Activated CD4-positive, alpha-beta T cell treated with anti-CD3 and anti-CD28 coated beads, Interleukin-2, amount 10 ng/mL, durations not matched to agents 24 days and 14 days (primary cell): ENCODE measurements around the gene PSMD1. TPM values are rescaled to one million over a fixed set of nuclear protein-coding genes. Genes with fewer than 3 reads are reported as not detected.
"Not testable (repeated sequence)": the region's sequence is repeated elsewhere in the genome, so short reads cannot be mapped to it uniquely, and the experiment has no call there.

ENCODE experiments used
- DNase-seq: peaks from one replicate; pipeline ENCODE4 v3.0.0; 2022
- H3K27ac Mint-ChIP-seq: one replicate; pipeline ENCODE4 v1.8.0; 2022; ENCODE audit warnings: mild to moderate bottlenecking, mixed read lengths
- H3K27me3 Mint-ChIP-seq: one replicate; pipeline ENCODE4 v1.8.0; 2022; ENCODE audit warnings: mixed read lengths
- H3K36me3 Mint-ChIP-seq: one replicate; pipeline ENCODE4 v1.8.0; 2022; ENCODE audit warnings: low read depth, mild to moderate bottlenecking, mixed read lengths
- H3K4me1 Mint-ChIP-seq: one replicate; pipeline ENCODE4 v1.8.0; 2021; ENCODE audit warnings: mixed read lengths
- H3K4me3 Mint-ChIP-seq: one replicate; pipeline ENCODE4 v1.8.0; 2022; ENCODE audit warnings: mild to moderate bottlenecking, moderate library complexity, mixed read lengths
- H3K9me3 Mint-ChIP-seq: one replicate; pipeline ENCODE4 v1.8.0; 2021; ENCODE audit warnings: mixed read lengths
- intact Hi-C: fragments of 100-400 bp; cut with micrococcal nuclease; formaldehyde crosslinking; loops from one replicate; pipeline ENCODE4 v1.15.1; 2023
- total RNA-seq: library from RNA; stranded (reverse); gene quantifications from 2 replicates; pipeline ENCODE4 v1.2.3, GENCODE V29; 2022

PSMD1 gene
- total RNA-seq, 1 donor from 2014 or later: 200 TPM

GRCh38 chr2:231189571-231190495 lies 133.2 kb downstream of the PSMD1 start:
- no peaks in the 10 kb centered on the region for H3K36me3 Mint-ChIP-seq
- intact Hi-C loops: no loop called here
- H3K27me3 Mint-ChIP-seq: peaks cover 42% of the 10 kb centered on the region
- DNase-seq: no peak
- no peak overlapping the region for H3K27ac Mint-ChIP-seq
- H3K4me3 Mint-ChIP-seq: no peak overlapping the region
- no peaks in the 10 kb centered on the region for H3K9me3 Mint-ChIP-seq
- H3K4me1 Mint-ChIP-seq: no peaks in the 10 kb centered on the region

GRCh38 chr2:231190531-231191197 lies 134.0 kb downstream of the PSMD1 start:
- H3K4me1 Mint-ChIP-seq: no peaks in the 10 kb centered on the region
- no peak overlapping the region for H3K27ac Mint-ChIP-seq
- no peaks in the 10 kb centered on the region for H3K36me3 Mint-ChIP-seq
- no peak for DNase-seq
- intact Hi-C loops: no loop called here
- peaks cover 46% of the 10 kb centered on the region for H3K27me3 Mint-ChIP-seq
- H3K9me3 Mint-ChIP-seq: no peaks in the 10 kb centered on the region
- no peak overlapping the region for H3K4me3 Mint-ChIP-seq

- no peaks in the 10 kb centered on the region for H3K36me3 Mint-ChIP-seq
- H3K9me3 Mint-ChIP-seq: no peaks in the 10 kb centered on the region
- no peak for DNase-seq
- no peaks in the 10 kb centered on the region for H3K4me1 Mint-ChIP-seq
- peaks cover 52% of the 10 kb centered on the region for H3K27me3 Mint-ChIP-seq
- no peak overlapping the region for H3K4me3 Mint-ChIP-seq
- intact Hi-C loops: no loop called here
- no peak overlapping the region for H3K27ac Mint-ChIP-seq
Observed at GRCh38 chr2:231191896-231192872, 135.5 kb downstream of the PSMD1 start.

- intact Hi-C loops: no loop called here
- H3K4me1 Mint-ChIP-seq: no peaks in the 10 kb centered on the region
- no peaks in the 10 kb centered on the region for H3K36me3 Mint-ChIP-seq
Observed at GRCh38 chr2:231193216-231193615, 136.5 kb downstream of the PSMD1 start.

GRCh38 chr2:231196592-231196991 lies 139.9 kb downstream of the PSMD1 start:
- DNase-seq: no peak
- intact Hi-C loops: no loop called here
- Mint-ChIP-seq H3K4me3 (no peak overlapping the region), H3K9me3 (no peaks in the 10 kb centered on the region), H3K4me1 (peaks cover 12% of the 10 kb centered on the region), H3K27ac (no peak overlapping the region), H3K27me3 (peaks cover 38% of the 10 kb centered on the region), H3K36me3 (no peaks in the 10 kb centered on the region)

More at GRCh38 chr2:231193216-231193615, 136.5 kb downstream of the PSMD1 start:
- DNase-seq: no peak
- H3K4me3 Mint-ChIP-seq: no peak overlapping the region
- H3K27me3 Mint-ChIP-seq: peaks cover 46% of the 10 kb centered on the region
- no peaks in the 10 kb centered on the region for H3K9me3 Mint-ChIP-seq
- no peak overlapping the region for H3K27ac Mint-ChIP-seq

GRCh38 chr2:231197196-231197595 lies 140.5 kb downstream of the PSMD1 start:
- Mint-ChIP-seq H3K4me3 (peak overlapping the region; percentile 93), H3K4me1 (peaks cover 13% of the 10 kb centered on the region), H3K27me3 (peaks cover 36% of the 10 kb centered on the region)
- H3K9me3 Mint-ChIP-seq, DNase-seq, H3K36me3 Mint-ChIP-seq, intact Hi-C loops, H3K27ac Mint-ChIP-seq: not testable (repeated sequence)

- H3K36me3 Mint-ChIP-seq: no peaks in the 10 kb centered on the region
- intact Hi-C loops: no loop called here
- no peaks in the 10 kb centered on the region for H3K9me3 Mint-ChIP-seq
- peaks cover 31% of the 10 kb centered on the region for H3K27me3 Mint-ChIP-seq
- peak overlapping the region; percentile 41 for H3K27ac Mint-ChIP-seq
- peak overlapping the region; percentile 93 for H3K4me3 Mint-ChIP-seq
- DNase-seq: no peak
- peaks cover 13% of the 10 kb centered on the region for H3K4me1 Mint-ChIP-seq
Observed at GRCh38 chr2:231197706-231198290, 141.1 kb downstream of the PSMD1 start.

GRCh38 chr2:231198291-231199173 lies 141.9 kb downstream of the PSMD1 start, which contains the start of gene ARMC9:
Gene ARMC9 (plus strand): TSS chr2:231198631. CDS start chr2:231206239, 7,608 bp downstream.
- intact Hi-C loops: no loop called here
- no peaks in the 10 kb centered on the region for H3K9me3 Mint-ChIP-seq

GRCh38 chr2:231199219-231199618 lies 142.6 kb downstream of the PSMD1 start:
- intact Hi-C loops: no loop called here
- DNase-seq: no peak

More at GRCh38 chr2:231198291-231199173, 141.9 kb downstream of the PSMD1 start, which contains the start of gene ARMC9:
- Mint-ChIP-seq H3K4me3 (peak within 1 kb of the TSS; percentile 93), H3K27ac (peak within 1 kb of the TSS; percentile 57), H3K27me3 (peaks cover 26% of the 10 kb centered on the region), H3K4me1 (peaks cover 13% of the 10 kb centered on the region), H3K36me3 (no peaks in the 10 kb centered on the region)
- DNase-seq: peak; percentile 95

GRCh38 chr2:231200805-231201474 lies 144.3 kb downstream of the PSMD1 start:
- Mint-ChIP-seq H3K4me3 (peak overlapping the region; percentile 17), H3K9me3 (no peaks in the 10 kb centered on the region), H3K27me3 (peaks cover 16% of the 10 kb centered on the region), H3K4me1 (peaks cover 13% of the 10 kb centered on the region), H3K27ac (no peak overlapping the region), H3K36me3 (no peaks in the 10 kb centered on the region)
- intact Hi-C loops: no loop called here
- DNase-seq: no peak

More at GRCh38 chr2:231199219-231199618, 142.6 kb downstream of the PSMD1 start:
- no peaks in the 10 kb centered on the region for H3K36me3 Mint-ChIP-seq
- H3K9me3 Mint-ChIP-seq: no peaks in the 10 kb centered on the region
- H3K4me1 Mint-ChIP-seq: peaks cover 13% of the 10 kb centered on the region
- H3K27ac Mint-ChIP-seq: no peak overlapping the region
- H3K4me3 Mint-ChIP-seq: peak overlapping the region; percentile 93
- H3K27me3 Mint-ChIP-seq: peaks cover 24% of the 10 kb centered on the region

GRCh38 chr2:231201475-231201814 lies 144.8 kb downstream of the PSMD1 start:
- DNase-seq: no peak
- Mint-ChIP-seq H3K9me3 (no peaks in the 10 kb centered on the region), H3K27ac (no peak overlapping the region), H3K27me3 (peaks cover 13% of the 10 kb centered on the region), H3K36me3 (no peaks in the 10 kb centered on the region), H3K4me3 (no peak overlapping the region), H3K4me1 (peaks cover 13% of the 10 kb centered on the region)
- intact Hi-C loops: no loop called here

GRCh38 chr2:231203087-231203486 lies 146.4 kb downstream of the PSMD1 start:
- H3K36me3 Mint-ChIP-seq: no peaks in the 10 kb centered on the region
- DNase-seq: no peak
- no peak overlapping the region for H3K27ac Mint-ChIP-seq
- H3K4me3 Mint-ChIP-seq: no peak overlapping the region
- peaks cover 13% of the 10 kb centered on the region for H3K4me1 Mint-ChIP-seq
- H3K9me3 Mint-ChIP-seq: no peaks in the 10 kb centered on the region
- peaks cover 10% of the 10 kb centered on the region for H3K27me3 Mint-ChIP-seq
- intact Hi-C loops: no loop called here
